Measurements from ENCODE around the gene PRR11.
"Not testable (repeated sequence)": the region's sequence is repeated elsewhere in the genome, so short reads cannot be mapped to it uniquely, and the experiment has no call there.

The PRR11 gene

DNA sequence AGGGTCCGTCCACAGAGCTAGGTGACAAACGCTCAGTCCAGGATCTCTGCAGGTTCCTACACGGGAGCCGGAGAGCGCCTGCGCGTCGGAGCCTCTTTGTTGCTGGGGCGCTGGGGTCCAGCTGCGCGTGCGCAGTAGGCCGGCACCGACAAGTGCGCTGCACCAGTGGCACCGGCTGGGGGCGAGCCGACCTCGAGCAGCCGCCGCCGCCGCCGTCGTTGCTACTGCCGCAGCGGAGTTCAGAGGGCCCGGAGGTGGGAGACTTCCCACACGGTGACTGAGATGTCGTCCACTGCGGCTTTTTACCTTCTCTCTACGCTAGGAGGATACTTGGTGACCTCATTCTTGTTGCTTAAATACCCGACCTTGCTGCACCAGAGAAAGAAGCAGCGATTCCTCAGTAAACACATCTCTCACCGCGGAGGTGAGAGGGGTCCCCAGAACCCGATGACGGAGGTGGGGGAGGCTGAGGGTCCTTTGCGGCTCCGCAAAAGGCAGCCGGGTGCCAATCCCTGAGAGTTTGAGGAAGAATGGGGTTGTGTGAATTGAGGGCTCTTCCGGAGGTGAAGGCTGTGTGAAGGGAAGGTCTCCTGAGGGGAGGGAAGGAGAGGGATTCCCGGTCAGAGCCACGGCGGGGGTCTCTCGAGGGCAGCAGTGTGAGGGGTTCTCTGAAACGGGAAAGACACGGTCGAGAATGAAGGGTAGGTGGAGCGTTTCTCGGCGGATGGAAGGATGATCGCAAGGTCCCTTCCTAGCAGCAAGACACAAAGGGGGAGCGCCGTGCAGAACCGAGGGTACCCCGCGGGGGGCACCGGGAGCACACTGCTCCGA lies 65.0 kb downstream of the PRR11 start, which contains the start of gene GDPD1:
Gene GDPD1 (plus strand): TSS at position 184 of the 831 bp plus-strand sequence. CDS start 99 bp downstream, at position 283.
- peak; percentile 95 for DNase-seq (ENCODE audit: low spot score)

DNA sequence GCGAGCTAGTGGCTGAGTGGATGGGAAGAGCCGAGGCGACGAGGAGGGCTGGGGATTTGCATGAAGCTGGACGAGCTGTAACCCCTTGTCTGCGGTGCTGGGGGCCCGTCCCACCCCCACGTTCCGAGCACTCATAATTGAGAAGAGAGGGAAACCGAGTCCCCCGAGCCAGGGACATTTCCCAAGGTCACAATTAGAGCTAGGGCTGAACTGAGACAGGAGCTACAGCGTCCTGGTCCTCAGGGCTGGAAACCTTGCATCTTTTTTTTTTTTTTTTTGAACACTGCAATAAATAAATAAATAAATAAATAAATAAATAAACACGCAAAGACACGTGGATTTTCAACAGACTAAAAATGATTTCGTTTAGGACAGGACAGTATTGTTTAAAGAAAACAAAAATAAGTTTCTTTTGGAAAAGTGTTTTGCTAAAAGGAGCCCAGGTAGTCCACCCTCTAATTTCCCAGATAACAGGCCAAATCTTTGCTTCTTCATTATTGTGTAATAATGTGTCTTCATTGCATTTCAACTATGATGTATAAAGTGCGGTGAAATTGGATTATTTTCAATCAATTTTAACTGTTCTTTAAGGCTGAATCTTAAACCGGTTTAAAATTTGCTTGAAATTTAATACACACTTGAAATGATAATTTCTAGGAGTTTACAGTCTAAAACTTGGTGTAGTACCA lies 65.8 kb downstream of the PRR11 start:
- no peak for DNase-seq (ENCODE audit: low spot score)

DNA sequence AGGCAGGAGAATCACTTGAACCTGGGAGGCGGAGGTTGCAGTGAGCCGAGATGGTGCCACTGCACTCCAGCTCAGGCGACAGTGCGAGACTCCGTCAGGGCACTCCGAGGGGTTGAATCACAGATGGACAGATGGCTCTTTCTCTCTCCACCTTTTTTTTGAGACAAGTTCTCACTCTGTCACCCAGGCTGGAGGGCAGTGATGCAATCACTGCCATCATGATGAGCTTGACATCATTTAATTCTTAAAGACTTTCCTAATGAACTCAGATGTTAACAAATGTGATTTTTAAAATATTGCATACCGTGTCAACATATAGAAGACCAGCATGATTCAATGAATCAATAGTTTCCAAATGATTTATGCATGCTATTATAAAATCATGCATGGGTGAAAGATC lies 68.3 kb downstream of the PRR11 start:
- DNase-seq (ENCODE audit: low spot score) = no peak

DNA sequence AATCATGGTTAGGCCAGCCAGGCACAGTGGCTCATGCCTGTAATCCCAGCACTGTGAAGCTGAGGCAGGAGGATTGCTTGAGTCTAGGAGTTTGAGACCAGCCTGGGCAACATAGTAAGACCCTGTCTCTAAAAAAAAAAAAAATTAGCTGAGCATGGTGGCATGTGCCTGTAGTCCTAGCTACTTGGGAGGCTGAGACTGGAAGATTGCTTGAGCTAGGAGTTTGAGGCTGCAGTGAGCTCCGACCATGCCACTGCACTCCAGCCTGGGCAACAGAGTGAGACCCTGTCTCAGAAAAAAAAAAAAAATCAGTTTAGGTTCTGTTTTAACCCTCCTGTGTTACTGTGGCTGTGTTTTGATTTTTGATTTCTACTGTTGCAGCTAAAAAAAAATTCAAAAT lies 73.0 kb downstream of the PRR11 start:
- not testable (repeated sequence) for DNase-seq (ENCODE audit: low spot score)

DNA sequence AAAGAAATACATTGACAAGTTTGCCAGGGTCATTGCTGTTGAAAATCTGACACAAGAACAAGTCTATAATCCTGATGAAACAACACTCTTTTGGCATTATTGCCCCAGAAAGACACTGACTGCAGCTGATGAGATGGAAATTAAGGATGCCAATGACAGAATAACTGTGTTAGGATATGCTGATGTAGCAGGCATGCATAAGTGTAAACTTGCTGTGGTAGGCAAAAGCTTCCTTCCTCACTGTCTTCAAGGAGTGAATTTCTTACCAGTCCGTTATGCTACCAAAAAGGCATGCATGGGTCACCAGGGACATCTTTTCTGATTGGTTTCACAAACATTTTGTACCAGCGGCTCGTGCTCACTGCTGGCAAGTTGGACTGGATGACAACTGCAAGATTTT lies 75.2 kb downstream of the PRR11 start:
- no peak for DNase-seq (ENCODE audit: low spot score)

DNA sequence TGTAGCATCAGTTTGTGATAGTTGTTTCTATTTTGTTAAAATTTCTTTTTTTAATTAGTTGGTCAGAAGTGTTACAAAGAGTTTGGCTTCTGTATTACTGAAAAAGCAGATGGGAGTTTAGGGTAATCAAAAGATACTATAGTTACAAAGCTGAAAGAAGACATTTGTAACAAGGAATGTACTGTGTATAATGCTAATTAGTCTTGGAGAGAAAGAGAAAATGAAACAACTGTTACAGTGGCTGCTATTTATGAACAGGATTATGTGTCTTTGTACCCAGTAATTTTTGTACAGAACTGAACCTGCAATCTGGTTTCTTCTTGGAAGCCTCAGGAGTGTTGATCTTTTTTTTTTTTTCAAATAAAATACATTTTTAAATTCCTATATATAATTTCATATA lies 79.1 kb downstream of the PRR11 start:
- DNase-seq (ENCODE audit: low spot score) = no peak

DNA sequence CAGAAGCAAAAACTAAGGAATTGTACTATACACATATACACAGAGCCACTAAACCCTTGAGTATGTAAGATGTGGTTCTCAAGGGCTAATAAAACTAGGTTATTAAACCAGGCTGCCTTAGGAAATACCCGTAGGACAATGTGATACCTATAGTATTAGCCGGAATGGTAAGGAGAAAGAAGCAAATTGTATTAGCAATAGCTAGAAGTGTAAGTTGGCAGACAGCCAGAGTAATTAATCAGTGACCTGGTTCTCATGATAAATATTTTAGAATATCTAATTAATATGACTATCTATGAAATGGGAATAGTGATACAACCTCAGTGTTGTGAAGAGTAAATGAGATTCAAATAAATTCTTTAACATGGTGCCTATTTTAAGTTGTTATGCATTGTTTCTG lies 83.4 kb downstream of the PRR11 start:
- DNase-seq (ENCODE audit: low spot score) = peak; percentile 22

DNA sequence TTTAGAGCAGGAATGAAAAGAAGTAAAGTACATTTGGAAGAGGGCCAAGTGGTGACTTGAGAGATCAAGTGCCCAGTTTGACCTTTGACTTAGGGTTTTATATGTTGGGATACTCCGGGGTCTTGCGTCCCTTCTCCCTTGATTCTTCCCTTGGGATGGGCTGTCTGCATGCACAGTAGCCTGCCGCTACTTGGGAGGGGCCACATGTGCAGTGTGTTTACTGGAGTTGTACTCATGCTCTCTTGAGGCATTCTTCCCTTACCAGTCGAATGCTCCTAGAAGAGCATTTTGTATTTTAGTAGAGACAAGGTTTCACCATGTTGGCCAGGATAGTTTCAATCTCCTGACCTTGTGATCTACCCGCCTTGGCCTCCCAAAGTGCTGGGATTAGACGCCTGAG lies 88.5 kb downstream of the PRR11 start:
- no peak for DNase-seq (ENCODE audit: low spot score)
